Suprapubic skin (tissue), 4 donors: Measurements from ENCODE around the gene IFNA14. TPM values are rescaled to one million over a fixed set of nuclear protein-coding genes. Genes with fewer than 3 reads are reported as not detected.
"Not testable (repeated sequence)": the region's sequence is repeated elsewhere in the genome, so short reads cannot be mapped to it uniquely, and the experiment has no call there.

Experiments used
- DNase-seq, 2 donors: peaks; one replicate each; pipeline ENCODE4 v3.0.0-alpha.2; 2019; ENCODE audit warnings: low spot score in 2 of 2
- H3K27ac ChIP-seq: fragments of 200-600 bp; sonication (generic); one replicate; pipeline ENCODE4 v1.5.1; 2019
- H3K27me3 ChIP-seq: fragments of 200-600 bp; sonication (generic); one replicate; pipeline ENCODE4 v1.5.1; 2019
- H3K36me3 ChIP-seq: fragments of 200-600 bp; sonication (generic); one replicate; pipeline ENCODE4 v1.5.1; 2019
- H3K4me1 ChIP-seq: fragments of 200-600 bp; sonication (generic); one replicate; pipeline ENCODE4 v1.5.1; 2019
- H3K4me3 ChIP-seq: fragments of 200-600 bp; sonication (generic); one replicate; pipeline ENCODE4 v1.5.1; 2019; ENCODE audit warnings: mild to moderate bottlenecking
- H3K9me3 ChIP-seq: fragments of 200-600 bp; sonication (generic); one replicate; pipeline ENCODE4 v1.5.1; 2019
- CTCF ChIP-seq, 2 donors: fragments of 200-600 bp in 1 of 2; fragments of 450-650 bp in 1 of 2; sonication (generic) in 1 of 2; IDR thresholded peaks; one replicate each; pipeline ENCODE4 v1.5.1; 2016 to 2019; ENCODE audit warnings: antibody characterized with exemption in 2 of 2, mild to moderate bottlenecking in 1 of 2, moderate library complexity in 1 of 2
- EP300 ChIP-seq: sonication (generic); formaldehyde crosslinking; IDR thresholded peaks from one replicate; pipeline ENCODE4 v1.6.1; 2017; ENCODE audit warnings: antibody characterized with exemption
- POLR2A ChIP-seq, 2 donors: fragments of 450-650 bp; IDR thresholded peaks; one replicate each; pipeline ENCODE4 v1.6.1; 2017; ENCODE audit warnings: antibody characterized with exemption in 2 of 2, mild to moderate bottlenecking in 2 of 2, moderate library complexity in 2 of 2
- POLR2AphosphoS5 ChIP-seq, 3 donors: sonication (generic); formaldehyde crosslinking; IDR thresholded peaks; one replicate each; pipeline ENCODE4 v1.6.1; 2017; ENCODE audit warnings: antibody characterized with exemption in 3 of 3
- WGBS: methylation state at CpG from one replicate; pipeline ENCODE4 v1.1.5; 2018; 5-methylcytosine and 5-hydroxymethylcytosine counted together
- total RNA-seq, 4 donors: library from RNA; depleted of rRNA; stranded (reverse); fragments of >200 nt; gene quantifications; one replicate each; pipeline ENCODE4 v1.1.0, GENCODE V29; 2016

The IFNA14 gene
- total RNA-seq, 4 donors from 2014 or later = not detected

GRCh38 chr9:21255538-21256212, 15.9 kb upstream of the IFNA14 start:
- Histone ChIP-seq H3K9me3 (no peaks in the 10 kb centered on the region), H3K4me1 (peaks cover 4% of the 10 kb centered on the region), H3K36me3 (no peaks in the 10 kb centered on the region), H3K27ac (no peak overlapping the region), H3K27me3 (no peaks in the 10 kb centered on the region), H3K4me3 (no peak overlapping the region)
- DNase-seq = no peak
- 60% methylated on average over 5 of the region's 5 CpGs for WGBS
- TF ChIP-seq CTCF (IDR thresholded peaks at IDR 0.05) (no peak), POLR2A (IDR thresholded peaks at IDR 0.05) (no peak), POLR2AphosphoS5 (IDR thresholded peaks at IDR 0.05) (no peak), EP300 (no peak)

DNA sequence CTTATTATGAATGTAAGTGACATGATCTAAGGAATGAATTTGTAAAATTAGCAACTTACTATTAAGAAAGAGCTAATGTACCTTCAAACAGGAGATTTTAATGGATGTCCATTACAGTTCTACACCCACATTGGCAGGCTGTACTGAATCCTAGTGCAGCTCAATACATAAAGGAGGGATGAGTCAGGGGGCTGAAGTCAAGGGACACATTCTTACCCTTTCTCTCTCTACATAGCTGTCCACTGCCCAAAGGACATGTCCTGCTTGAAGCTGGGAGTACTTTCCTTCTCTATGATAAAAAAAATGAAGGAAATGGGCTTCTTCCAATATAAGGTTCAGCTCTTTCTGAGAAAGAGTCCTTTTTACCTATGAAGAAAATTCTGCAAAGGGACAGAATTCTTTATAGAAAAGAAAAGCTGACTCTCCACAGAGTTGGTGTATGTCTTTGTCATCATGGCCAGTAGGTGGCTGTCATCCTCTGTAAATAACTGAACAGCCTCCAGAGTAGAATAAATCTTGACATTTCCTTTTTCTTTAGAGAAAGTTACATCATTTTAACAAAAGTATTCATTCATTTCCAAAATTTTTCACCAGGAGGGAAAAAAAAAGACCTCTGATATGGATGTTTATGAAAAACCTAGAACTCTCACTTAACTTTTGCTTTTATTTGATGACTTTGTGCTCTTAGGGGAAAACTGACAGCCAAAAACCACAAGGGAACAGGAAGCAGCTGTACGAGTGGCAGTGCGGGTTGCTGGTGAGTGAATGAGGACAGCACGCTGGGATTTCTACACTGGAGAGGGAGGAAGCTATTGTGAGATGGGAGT, 13.1 kb upstream of the IFNA14 start:
- Histone ChIP-seq H3K4me1 (peaks cover 4% of the 10 kb centered on the region), H3K36me3 (no peaks in the 10 kb centered on the region), H3K27me3 (no peaks in the 10 kb centered on the region), H3K9me3 (no peaks in the 10 kb centered on the region), H3K27ac (no peak overlapping the region), H3K4me3 (no peak overlapping the region)
- under 1% methylated on average over 3 of the region's 3 CpGs for WGBS
- TF ChIP-seq POLR2AphosphoS5 (IDR thresholded peaks at IDR 0.05) (no peak), CTCF (IDR thresholded peaks at IDR 0.05) (peak in 1 of 2 donors; percentile 35), POLR2A (IDR thresholded peaks at IDR 0.05) (no peak), EP300 (no peak)
- DNase-seq = no peak

GRCh38 chr9:21251638-21252037, 11.8 kb upstream of the IFNA14 start:
- no peak for DNase-seq
- no peaks in the 10 kb centered on the region for H3K9me3 ChIP-seq
- H3K4me1 ChIP-seq = peaks cover 4% of the 10 kb centered on the region
- WGBS = 62% methylated on average over 4 of the region's 4 CpGs
- no peak overlapping the region for H3K27ac ChIP-seq
- TF ChIP-seq POLR2AphosphoS5 (IDR thresholded peaks at IDR 0.05) (no peak), EP300 (no peak), POLR2A (IDR thresholded peaks at IDR 0.05) (no peak), CTCF (IDR thresholded peaks at IDR 0.05) (no peak)
- no peaks in the 10 kb centered on the region for H3K27me3 ChIP-seq
- no peaks in the 10 kb centered on the region for H3K36me3 ChIP-seq
- no peak overlapping the region for H3K4me3 ChIP-seq

DNA sequence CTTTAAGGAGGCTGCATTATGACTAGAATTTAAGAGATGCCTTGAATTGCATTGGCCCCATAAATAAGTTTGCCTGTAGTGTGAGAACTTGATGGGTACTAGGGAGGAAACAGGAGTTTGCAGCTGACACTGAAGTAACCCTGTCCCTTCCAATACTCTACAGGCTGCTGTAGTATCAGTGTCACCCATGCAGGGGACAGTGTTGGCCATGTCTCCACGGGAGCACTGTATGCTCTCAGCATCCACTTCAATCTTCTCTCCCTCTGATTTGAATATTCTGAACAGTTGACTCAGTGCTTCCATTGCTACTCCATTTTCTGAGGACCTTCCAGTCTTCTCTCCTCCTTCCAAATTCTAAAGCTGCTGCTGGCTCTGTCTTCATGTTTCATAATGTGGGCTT, 11.4 kb upstream of the IFNA14 start:
- TF ChIP-seq POLR2AphosphoS5 (IDR thresholded peaks at IDR 0.05) (no peak), CTCF (IDR thresholded peaks at IDR 0.05) (no peak), EP300 (no peak), POLR2A (IDR thresholded peaks at IDR 0.05) (no peak)
- Histone ChIP-seq H3K4me1 (peaks cover 4% of the 10 kb centered on the region), H3K27ac (no peak overlapping the region), H3K36me3 (no peaks in the 10 kb centered on the region), H3K4me3 (no peak overlapping the region), H3K27me3 (no peaks in the 10 kb centered on the region), H3K9me3 (no peaks in the 10 kb centered on the region)
- DNase-seq = no peak
- 38% methylated on average over 1 of the region's 1 CpG for WGBS

DNA sequence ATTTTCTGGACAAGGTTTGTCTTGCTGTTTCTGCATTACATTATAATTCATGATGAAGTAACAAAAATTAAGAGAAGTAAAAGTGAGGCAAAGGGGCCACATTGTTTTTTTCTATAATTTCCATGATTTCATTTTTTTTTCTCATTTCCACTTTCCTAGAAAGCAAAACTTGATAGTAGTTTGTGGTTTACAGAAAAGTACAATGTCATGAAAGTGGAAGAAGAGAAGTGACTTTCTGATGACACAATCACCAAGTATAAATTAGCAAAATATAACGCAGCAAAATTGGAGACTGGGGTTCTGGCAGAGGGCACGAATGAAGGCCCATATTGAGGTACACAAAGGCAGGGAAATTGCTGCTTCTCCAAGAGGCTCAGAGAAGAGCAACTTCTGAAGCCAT, 5.0 kb upstream of the IFNA14 start:
- H3K9me3 ChIP-seq = no peaks in the 10 kb centered on the region
- no peak overlapping the region for H3K4me3 ChIP-seq
- 59% methylated on average over 2 of the region's 2 CpGs for WGBS
- TF ChIP-seq EP300 (no peak), POLR2A (IDR thresholded peaks at IDR 0.05) (no peak), CTCF (IDR thresholded peaks at IDR 0.05) (no peak), POLR2AphosphoS5 (IDR thresholded peaks at IDR 0.05) (no peak)
- no peaks in the 10 kb centered on the region for H3K36me3 ChIP-seq
- no peak overlapping the region for H3K27ac ChIP-seq
- no peaks in the 10 kb centered on the region for H3K27me3 ChIP-seq
- no peak for DNase-seq
- no peaks in the 10 kb centered on the region for H3K4me1 ChIP-seq

DNA sequence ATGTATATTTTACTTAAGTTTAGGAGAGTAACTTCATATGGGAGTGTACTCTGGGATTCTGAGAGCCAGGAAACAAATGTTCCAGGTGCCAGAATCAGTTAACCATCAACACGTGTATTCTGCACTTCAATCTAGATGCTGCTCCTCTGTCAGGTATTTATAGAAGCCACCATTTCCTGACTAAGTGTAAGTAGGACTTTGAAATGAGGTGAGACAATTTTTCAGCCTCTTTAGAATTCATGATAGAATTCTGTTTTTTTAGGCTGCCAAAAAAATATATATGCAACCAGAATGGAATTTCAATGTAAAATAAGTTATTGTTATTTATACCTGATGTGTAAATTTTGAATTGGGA, 3.5 kb downstream of the IFNA14 start:
- 14% methylated on average over 1 of the region's 1 CpG for WGBS
- H3K9me3 ChIP-seq = not testable (repeated sequence)

DNA sequence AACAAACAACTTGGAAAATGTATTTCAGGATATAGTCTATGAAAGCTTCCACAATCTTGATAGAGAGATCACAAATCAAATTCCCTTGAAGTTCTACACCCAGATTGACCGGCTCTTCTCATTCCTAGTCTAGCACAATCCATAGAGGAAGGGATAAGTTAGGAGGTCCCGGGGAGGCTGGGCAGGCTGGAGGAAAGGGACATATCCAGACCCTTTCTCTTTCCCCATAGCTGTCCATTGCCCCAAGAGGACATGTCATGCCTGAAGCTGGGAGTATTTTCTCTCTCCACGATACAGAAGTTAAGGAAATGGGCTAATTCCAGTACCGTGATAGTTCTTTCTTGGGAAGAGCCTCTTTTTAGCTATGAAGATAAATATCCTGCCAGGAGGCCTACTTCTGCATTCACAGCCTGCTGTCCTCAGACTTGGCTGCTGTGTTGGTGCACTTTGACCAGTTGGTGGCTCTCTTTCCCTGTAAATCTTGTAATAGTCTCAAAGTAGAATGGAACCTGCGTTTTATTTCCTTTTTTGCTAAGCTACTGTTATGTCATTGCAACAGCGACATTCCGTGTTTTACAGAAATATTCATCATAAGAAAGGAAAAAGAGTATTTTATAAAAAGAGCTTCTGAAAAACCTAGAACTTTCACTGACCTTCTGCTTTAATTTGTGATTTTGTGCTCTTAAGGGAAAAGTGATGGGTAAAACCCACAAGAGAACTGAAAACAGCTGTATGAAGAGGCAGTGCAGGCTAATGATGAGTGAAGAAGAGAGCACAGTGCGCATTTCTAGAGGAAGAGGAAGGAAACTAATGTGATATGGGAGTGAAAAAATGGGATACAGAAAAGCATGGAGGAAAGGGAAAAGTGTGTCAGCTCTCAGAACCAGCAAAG, 4.1 kb downstream of the IFNA14 start:
- H3K9me3 ChIP-seq, H3K27me3 ChIP-seq, H3K4me3 ChIP-seq, H3K27ac ChIP-seq, H3K4me1 ChIP-seq, DNase-seq, H3K36me3 ChIP-seq: not testable (repeated sequence)
- WGBS = 42% methylated on average over 8 of the region's 8 CpGs

More for the DNA sequence above, 3.5 kb downstream of the IFNA14 start:
- not testable (repeated sequence) for H3K4me1 ChIP-seq, H3K36me3 ChIP-seq, DNase-seq, H3K27me3 ChIP-seq, H3K27ac ChIP-seq, H3K4me3 ChIP-seq
